ENCODE data around the gene AP2S1.
"Not testable (repeated sequence)": the region's sequence is repeated elsewhere in the genome, so short reads cannot be mapped to it uniquely, and the experiment has no call there.

The AP2S1 gene

DNA sequence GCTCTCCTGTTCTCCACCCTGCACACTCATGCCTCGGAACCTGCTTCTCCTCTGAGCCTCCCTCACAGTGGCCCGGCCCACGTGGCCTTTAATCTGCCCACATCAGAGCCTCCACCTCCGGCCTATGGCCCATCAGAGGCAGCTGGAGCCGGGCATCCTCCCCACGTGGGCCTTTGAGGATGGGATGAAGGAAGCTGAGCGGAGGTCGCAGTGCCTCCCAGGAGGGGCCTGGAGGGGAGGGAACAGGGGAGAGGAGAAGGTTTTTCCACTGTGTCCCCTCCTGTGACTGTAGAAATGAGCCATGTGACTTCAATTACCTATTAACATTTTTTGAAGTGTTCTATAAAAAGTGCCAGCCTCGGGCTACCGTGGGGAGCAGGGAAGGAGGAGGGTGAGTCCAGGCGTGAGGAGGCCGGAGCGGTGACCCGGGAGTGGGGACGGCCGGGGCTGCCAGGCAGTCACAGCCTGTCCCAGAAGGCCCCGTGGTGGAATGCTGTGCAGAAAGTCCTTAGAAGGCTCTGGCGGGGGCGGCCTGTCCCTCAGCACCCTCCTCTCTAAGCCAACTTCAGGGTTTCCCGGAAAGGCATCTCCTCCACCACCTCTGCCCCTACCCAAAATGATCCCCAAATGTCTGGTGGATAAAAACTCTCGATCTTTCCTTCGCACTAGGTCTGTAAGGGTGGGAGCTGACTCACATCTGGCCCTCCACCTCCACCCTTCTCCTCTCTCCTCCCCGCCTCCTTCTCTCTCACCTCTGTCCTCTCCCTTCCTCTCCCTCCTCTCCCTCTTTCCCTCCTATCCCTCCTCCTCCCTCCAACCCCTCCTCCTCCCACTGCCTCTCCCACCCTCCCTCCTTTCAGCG is 37.4 kb downstream of the AP2S1 start:
- DNase-seq (ENCODE audit: extremely low read depth, insufficient read length), result no peak
- no peaks in the 10 kb centered on the region for H3K36me3 ChIP-seq (ENCODE audit: control insufficient read depth, insufficient read depth, low read length)
- TF ChIP-seq, protein P1, sequence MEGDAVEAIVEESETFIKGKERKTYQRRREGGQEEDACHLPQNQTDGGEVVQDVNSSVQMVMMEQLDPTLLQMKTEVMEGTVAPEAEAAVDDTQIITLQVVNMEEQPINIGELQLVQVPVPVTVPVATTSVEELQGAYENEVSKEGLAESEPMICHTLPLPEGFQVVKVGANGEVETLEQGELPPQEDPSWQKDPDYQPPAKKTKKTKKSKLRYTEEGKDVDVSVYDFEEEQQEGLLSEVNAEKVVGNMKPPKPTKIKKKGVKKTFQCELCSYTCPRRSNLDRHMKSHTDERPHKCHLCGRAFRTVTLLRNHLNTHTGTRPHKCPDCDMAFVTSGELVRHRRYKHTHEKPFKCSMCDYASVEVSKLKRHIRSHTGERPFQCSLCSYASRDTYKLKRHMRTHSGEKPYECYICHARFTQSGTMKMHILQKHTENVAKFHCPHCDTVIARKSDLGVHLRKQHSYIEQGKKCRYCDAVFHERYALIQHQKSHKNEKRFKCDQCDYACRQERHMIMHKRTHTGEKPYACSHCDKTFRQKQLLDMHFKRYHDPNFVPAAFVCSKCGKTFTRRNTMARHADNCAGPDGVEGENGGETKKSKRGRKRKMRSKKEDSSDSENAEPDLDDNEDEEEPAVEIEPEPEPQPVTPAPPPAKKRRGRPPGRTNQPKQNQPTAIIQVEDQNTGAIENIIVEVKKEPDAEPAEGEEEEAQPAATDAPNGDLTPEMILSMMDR (IDR thresholded peaks at IDR 0.05; ENCODE audit: insufficient read depth, low read length, poor library complexity, severe bottlenecking), result no peak
- H3K4me3 ChIP-seq (replicated peaks; ENCODE audit: low read depth, low read length), result no peak overlapping the region
- no peaks in the 10 kb centered on the region; the same call in 1 of the 2 replicates for H3K27me3 ChIP-seq (replicated peaks; ENCODE audit: control insufficient read depth, insufficient read depth, low read length)

DNA sequence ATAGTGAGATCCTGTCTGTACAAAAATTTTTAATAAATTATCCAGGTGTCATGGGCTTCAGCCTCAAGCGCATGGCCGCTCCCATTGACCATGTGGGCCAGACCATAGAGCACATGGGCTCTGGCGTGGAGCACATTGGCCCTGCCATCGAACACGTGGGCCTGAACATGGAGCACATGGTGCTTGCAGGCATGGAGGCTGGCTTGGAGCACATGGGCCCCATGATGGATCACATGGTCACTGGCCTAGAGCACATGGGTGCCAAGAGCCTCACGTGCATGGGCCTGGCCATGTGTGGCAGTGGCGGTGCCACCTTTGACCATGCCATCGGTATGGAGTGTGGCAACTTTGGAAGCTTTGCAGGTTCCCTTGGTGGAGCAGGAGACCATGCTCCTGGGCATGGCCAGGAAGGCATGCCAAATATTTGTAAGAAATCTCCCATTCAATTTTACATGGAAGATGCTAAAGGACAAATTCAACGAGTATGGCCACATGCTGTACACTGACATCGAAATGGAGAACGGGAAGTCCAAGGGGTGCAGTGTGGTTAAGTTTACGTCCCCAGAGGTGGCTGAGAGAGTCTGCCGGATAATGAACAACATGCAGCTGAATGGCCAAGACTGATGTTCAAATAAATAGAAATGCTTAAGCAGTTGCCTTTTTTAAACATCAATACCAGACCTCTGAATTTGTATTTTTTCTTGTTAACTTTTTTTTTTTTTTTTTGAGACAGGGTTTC is 40.9 kb downstream of the AP2S1 start:
- DNase-seq (ENCODE audit: extremely low read depth, insufficient read length), result no peak
- Histone ChIP-seq H3K4me3 (replicated peaks; ENCODE audit: low read depth, low read length) (no peak overlapping the region), H3K27me3 (replicated peaks; ENCODE audit: control insufficient read depth, insufficient read depth, low read length) (no peaks in the 10 kb centered on the region), H3K36me3 (ENCODE audit: control insufficient read depth, insufficient read depth, low read length) (no peaks in the 10 kb centered on the region)
- TF ChIP-seq, protein P1 (IDR thresholded peaks at IDR 0.05; ENCODE audit: insufficient read depth, low read length, poor library complexity, severe bottlenecking), result no peak

DNA sequence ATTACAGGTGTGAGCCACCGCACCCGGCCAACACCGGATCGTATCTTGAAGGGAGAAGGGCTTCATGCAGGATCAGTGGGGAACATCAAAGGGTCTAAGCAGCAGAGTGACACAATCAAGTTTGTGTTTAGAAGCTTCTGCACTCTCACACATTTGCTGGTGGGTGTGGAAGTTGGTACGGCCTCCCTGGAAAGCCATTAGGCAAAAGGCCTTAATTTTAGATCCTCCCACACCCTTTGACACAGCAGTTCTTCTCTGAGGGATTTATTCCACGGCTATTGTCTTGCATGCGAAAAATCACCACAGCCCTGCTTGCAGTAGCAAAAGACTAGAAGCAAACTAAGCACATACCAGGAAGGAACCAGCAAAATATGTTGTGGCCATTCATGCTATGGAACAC is 44.0 kb downstream of the AP2S1 start:
- DNase-seq (ENCODE audit: extremely low read depth, insufficient read length), result no peak
- TF ChIP-seq, protein P1 (IDR thresholded peaks at IDR 0.05; ENCODE audit: insufficient read depth, low read length, poor library complexity, severe bottlenecking), result no peak
- H3K27me3 ChIP-seq (replicated peaks; ENCODE audit: control insufficient read depth, insufficient read depth, low read length), result no peaks in the 10 kb centered on the region

DNA sequence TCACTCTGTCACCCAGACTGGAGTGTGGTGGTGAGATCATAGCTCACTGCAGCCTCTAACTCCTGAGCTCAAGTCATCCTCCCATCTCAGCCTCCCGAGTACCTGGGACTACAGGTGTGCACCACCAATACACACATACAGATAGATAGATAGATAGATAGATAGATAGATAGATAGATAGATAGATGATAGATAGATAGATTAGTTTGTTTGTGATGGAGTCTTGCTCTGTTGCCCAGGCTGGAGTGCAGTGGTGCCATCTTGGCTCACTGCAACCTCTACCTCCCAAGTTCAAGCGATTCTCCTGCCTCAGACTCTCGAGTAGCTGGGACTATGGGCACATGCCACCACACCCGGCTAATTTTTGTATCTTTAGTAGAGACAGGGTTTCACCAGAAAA is 46.2 kb downstream of the AP2S1 start:
- DNase-seq (ENCODE audit: extremely low read depth, insufficient read length); H3K36me3 ChIP-seq (ENCODE audit: control insufficient read depth, insufficient read depth, low read length); H3K4me3 ChIP-seq (replicated peaks; ENCODE audit: low read depth, low read length); H3K27me3 ChIP-seq (replicated peaks; ENCODE audit: control insufficient read depth, insufficient read depth, low read length): not testable (repeated sequence)

More for the DNA sequence above, 44.0 kb downstream of the AP2S1 start:
- Histone ChIP-seq H3K4me3 (replicated peaks; ENCODE audit: low read depth, low read length) (no peak overlapping the region), H3K36me3 (ENCODE audit: control insufficient read depth, insufficient read depth, low read length) (no peaks in the 10 kb centered on the region)

DNA sequence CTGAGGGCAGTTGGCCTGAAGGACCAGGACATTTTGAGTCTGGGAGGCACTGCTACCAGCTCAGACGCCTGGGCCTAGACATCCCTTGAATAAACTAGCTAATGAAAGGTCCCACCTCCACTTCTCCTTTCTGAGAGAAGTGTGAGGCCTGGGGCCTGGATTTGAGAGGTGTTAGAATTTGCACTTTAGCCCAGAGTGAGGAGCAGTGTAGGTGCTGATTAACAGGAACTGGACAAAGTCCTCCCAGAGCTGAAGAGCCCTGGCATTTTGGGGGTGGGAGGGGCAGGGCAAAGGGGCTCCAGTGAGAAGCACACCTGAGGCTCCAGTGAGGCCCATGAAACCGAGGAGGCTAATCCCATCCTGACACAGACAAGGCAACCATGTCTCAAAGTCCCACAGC is 47.1 kb downstream of the AP2S1 start:
- Histone ChIP-seq H3K4me3 (replicated peaks; ENCODE audit: low read depth, low read length) (no peak overlapping the region), H3K36me3 (ENCODE audit: control insufficient read depth, insufficient read depth, low read length) (no peaks in the 10 kb centered on the region), H3K27me3 (replicated peaks; ENCODE audit: control insufficient read depth, insufficient read depth, low read length) (no peaks in the 10 kb centered on the region)
- TF ChIP-seq, protein P1 (IDR thresholded peaks at IDR 0.05; ENCODE audit: insufficient read depth, low read length, poor library complexity, severe bottlenecking), result no peak
- no peak for DNase-seq (ENCODE audit: extremely low read depth, insufficient read length)

DNA sequence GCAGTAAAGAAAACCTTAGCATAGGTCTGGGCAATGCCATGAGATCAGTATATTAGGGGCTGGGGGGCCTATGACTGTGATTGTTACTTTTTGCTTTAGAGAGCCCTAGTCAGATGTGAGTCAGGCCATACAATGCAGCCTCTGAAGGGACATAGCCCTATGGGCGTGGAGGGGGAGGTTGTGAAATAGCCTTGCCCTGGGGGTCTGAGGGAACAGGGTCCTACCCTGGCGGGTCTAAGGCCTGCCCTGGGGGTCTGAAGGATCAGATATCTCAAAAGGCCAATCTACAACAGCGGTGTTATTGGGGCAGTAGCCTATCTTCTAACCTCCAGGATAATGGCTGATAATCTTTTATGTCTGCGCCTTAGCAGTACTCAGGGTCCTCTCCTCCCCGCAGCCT is 48.5 kb downstream of the AP2S1 start:
- TF ChIP-seq, protein P1 (IDR thresholded peaks at IDR 0.05; ENCODE audit: insufficient read depth, low read length, poor library complexity, severe bottlenecking), result no peak
- Histone ChIP-seq H3K4me3 (replicated peaks; ENCODE audit: low read depth, low read length) (no peak overlapping the region), H3K36me3 (ENCODE audit: control insufficient read depth, insufficient read depth, low read length) (no peaks in the 10 kb centered on the region), H3K27me3 (replicated peaks; ENCODE audit: control insufficient read depth, insufficient read depth, low read length) (no peaks in the 10 kb centered on the region)
- no peak for DNase-seq (ENCODE audit: extremely low read depth, insufficient read length)
